ENCODE measurements around the gene SBK1.
"Not testable (repeated sequence)": the region's sequence is repeated elsewhere in the genome, so short reads cannot be mapped to it uniquely, and the experiment has no call there.

SBK1 gene

DNA sequence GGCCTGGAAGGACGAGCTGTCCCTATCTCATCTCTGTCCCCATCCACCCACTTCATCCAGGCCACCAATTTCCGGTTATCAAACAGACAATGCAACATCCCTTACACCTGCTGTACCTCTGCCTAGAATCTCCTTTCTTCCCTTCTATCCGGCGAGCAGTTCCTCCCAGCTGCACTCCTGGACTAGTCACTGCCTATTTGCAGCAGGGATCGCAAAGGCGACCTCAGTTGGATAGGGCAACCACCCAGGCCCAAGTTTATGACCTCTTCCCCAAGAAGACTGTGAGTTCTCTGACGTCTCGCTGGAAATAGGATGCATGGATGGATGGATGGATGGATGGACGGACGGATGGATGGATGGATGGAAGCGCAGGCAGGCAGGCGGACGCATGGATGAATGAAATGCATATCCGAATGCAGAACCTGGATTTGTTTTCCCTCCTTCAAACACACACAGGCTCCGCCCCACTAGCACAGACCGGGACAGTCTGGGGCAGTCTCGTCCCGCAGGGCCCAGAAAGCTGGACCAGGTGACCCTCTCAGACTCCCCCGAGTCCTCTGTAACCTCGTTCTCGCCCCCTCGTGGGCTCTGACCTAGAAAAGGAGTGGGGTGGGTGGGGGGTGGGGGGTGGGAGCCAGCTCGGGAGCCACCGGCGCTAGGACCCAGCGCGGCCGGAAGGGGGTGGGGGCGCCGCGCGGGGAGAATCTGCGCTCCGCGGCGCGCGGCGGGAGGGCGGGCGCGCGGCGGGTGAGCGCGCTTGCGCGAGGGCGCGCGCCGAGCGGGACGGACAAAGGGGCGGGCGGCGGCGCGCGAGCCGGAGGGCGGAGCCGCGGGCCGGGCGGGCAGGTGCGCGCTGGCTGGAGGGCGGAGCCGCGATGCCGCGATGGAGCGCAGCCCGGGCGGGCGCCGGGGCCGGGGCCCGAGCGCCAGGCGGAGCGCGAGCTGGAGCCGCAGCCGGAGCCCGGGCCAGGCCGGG, at the start of gene SBK1:
Gene SBK1 (plus strand): TSS at position 875 of the 976 bp plus-strand sequence. CDS start 24,867 bp downstream, outside the sequence.
- peaks cover 5% of the 10 kb centered on the region; the same call in 1 of the 2 replicates for H3K36me3 ChIP-seq (ENCODE audit: control insufficient read depth, insufficient read depth, low read length)
- H3K4me3 ChIP-seq (ENCODE audit: low read depth, low read length), result peak within 1 kb of the TSS; percentile 98
- peaks cover 17% of the 10 kb centered on the region for H3K4me1 ChIP-seq (ENCODE audit: control insufficient read depth, insufficient read depth, low read length)
- peak within 1 kb of the TSS; percentile 75 for H3K27ac ChIP-seq (ENCODE audit: low read depth, low read length)
- H3K9ac ChIP-seq (ENCODE audit: low read length), result peak within 1 kb of the TSS; percentile 77
- H3K9me3 ChIP-seq (ENCODE audit: control insufficient read depth, insufficient read depth, low read depth, low read length), result no peaks in the 10 kb centered on the region
- H3K27me3 ChIP-seq (ENCODE audit: control insufficient read depth, insufficient read depth, low read length), result no peaks in the 10 kb centered on the region; the same call in 1 of the 2 replicates

DNA sequence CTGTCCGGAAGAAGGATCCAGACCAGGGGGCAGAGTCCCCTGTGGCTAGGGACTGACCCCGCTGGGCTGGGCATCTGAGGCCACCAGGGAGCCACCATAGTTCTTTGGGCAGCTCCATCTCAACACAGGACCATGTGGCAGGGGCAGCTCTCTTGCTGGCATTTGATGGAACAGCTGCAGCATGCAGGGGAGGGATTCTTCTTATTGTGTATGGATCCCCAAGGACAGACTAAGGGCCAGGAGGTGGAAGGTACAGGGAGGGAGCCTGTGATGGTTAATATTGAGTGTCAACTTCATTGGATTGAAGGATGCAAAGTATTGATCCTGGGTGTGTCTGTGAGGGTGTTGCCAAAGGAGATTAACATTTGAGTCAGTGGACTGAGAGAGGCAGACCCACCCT, 42.8 kb upstream of the SBK1 start:
- H3K4me1 ChIP-seq (ENCODE audit: control insufficient read depth, insufficient read depth, low read length); H3K36me3 ChIP-seq (ENCODE audit: control insufficient read depth, insufficient read depth, low read length); H3K4me3 ChIP-seq (ENCODE audit: low read depth, low read length); H3K27ac ChIP-seq (ENCODE audit: low read depth, low read length); H3K9me3 ChIP-seq (ENCODE audit: control insufficient read depth, insufficient read depth, low read depth, low read length); H3K9ac ChIP-seq (ENCODE audit: low read length); H3K27me3 ChIP-seq (ENCODE audit: control insufficient read depth, insufficient read depth, low read length): not testable (repeated sequence)

DNA sequence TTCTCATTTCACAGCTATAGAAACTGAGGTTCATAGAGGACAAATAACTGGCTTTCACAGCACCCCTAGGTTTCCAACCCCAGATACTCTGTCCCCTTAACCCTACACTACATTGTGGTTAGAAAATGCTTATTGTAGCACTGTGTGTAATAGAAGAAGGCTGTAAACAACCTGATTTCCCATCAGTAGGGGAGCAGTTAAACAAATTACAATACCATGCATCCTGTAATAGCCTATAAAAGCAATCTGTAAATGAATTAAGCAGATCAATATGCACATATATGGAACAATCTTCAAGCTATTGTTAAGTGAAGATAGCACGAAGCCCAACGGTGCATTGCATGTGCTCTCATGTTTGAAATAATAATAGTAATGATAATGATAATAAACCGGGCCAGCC, 41.3 kb upstream of the SBK1 start:
- H3K27ac ChIP-seq (ENCODE audit: low read depth, low read length), result no peak overlapping the region
- no peaks in the 10 kb centered on the region for H3K36me3 ChIP-seq (ENCODE audit: control insufficient read depth, insufficient read depth, low read length)
- no peaks in the 10 kb centered on the region for H3K27me3 ChIP-seq (ENCODE audit: control insufficient read depth, insufficient read depth, low read length)
- no peak overlapping the region for H3K9ac ChIP-seq (ENCODE audit: low read length)
- no peak overlapping the region for H3K4me3 ChIP-seq (ENCODE audit: low read depth, low read length)
- no peaks in the 10 kb centered on the region for H3K9me3 ChIP-seq (ENCODE audit: control insufficient read depth, insufficient read depth, low read depth, low read length)
- peaks cover 15% of the 10 kb centered on the region for H3K4me1 ChIP-seq (ENCODE audit: control insufficient read depth, insufficient read depth, low read length)

- no peak overlapping the region for H3K9ac ChIP-seq (ENCODE audit: low read length)
These were observed 38.2 kb upstream of the SBK1 start for GRCh38 chr16:28254158-28254557.

DNA sequence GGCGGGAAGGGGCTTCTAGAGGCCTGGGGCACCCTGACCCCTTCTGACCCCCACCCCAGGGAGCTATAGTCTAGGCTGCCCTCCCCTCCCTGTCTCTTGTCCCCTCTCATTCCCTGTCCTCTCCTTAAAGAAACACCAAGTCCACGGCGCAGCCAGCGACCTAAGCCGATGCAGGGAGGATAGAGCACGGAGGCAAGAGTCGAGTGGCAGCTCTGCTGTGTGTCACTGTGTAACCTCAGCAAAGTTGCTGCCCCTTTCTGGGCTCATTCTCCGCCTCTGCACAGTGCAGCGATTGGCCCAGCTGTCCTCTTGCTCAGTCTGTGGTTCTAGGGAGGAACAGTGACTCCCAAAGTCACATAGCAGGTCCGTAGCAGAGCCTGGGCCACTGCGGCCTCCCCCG, 36.5 kb upstream of the SBK1 start:
- Histone ChIP-seq H3K9ac (ENCODE audit: low read length) (no peak overlapping the region), H3K4me3 (ENCODE audit: low read depth, low read length) (no peak overlapping the region), H3K4me1 (ENCODE audit: control insufficient read depth, insufficient read depth, low read length) (peaks cover 39% of the 10 kb centered on the region), H3K27me3 (ENCODE audit: control insufficient read depth, insufficient read depth, low read length) (no peaks in the 10 kb centered on the region), H3K27ac (ENCODE audit: low read depth, low read length) (no peak overlapping the region), H3K9me3 (ENCODE audit: control insufficient read depth, insufficient read depth, low read depth, low read length) (no peaks in the 10 kb centered on the region), H3K36me3 (ENCODE audit: control insufficient read depth, insufficient read depth, low read length) (no peaks in the 10 kb centered on the region)

More at GRCh38 chr16:28254158-28254557, 38.2 kb upstream of the SBK1 start:
- H3K9me3 ChIP-seq (ENCODE audit: control insufficient read depth, insufficient read depth, low read depth, low read length), result no peaks in the 10 kb centered on the region
- H3K36me3 ChIP-seq (ENCODE audit: control insufficient read depth, insufficient read depth, low read length), result no peaks in the 10 kb centered on the region
- no peak overlapping the region for H3K4me3 ChIP-seq (ENCODE audit: low read depth, low read length)
- no peak overlapping the region for H3K27ac ChIP-seq (ENCODE audit: low read depth, low read length)
- no peaks in the 10 kb centered on the region for H3K27me3 ChIP-seq (ENCODE audit: control insufficient read depth, insufficient read depth, low read length)
- H3K4me1 ChIP-seq (ENCODE audit: control insufficient read depth, insufficient read depth, low read length), result peaks cover 26% of the 10 kb centered on the region

DNA sequence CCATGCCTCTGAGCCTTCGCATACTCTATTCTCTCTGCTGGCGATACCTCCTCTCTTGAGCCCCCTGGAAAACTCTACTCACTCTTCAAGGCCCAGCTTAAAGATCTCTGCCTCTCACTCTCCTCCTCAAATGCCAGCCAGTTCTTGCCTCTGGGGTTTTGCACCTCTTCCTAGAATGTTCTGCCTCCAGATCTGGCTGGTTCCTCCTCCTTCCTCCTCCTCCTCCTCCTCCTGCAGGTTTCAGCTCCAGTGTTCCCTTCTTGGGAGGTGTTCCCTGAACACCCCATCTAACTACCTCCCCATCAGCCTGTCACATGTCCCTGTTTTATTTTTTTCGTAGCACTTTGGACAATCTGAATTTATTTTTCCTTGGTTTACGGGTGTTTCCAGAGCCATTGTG, 35.1 kb upstream of the SBK1 start:
- peaks cover 35% of the 10 kb centered on the region for H3K4me1 ChIP-seq (ENCODE audit: control insufficient read depth, insufficient read depth, low read length)
- no peak overlapping the region for H3K27ac ChIP-seq (ENCODE audit: low read depth, low read length)
- H3K4me3 ChIP-seq (ENCODE audit: low read depth, low read length), result no peak overlapping the region
- H3K9ac ChIP-seq (ENCODE audit: low read length), result no peak overlapping the region
- H3K27me3 ChIP-seq (ENCODE audit: control insufficient read depth, insufficient read depth, low read length), result no peaks in the 10 kb centered on the region
- H3K9me3 ChIP-seq (ENCODE audit: control insufficient read depth, insufficient read depth, low read depth, low read length), result no peaks in the 10 kb centered on the region
- H3K36me3 ChIP-seq (ENCODE audit: control insufficient read depth, insufficient read depth, low read length), result no peaks in the 10 kb centered on the region

GRCh38 chr16:28258567-28258966, 33.8 kb upstream of the SBK1 start:
- H3K36me3 ChIP-seq (ENCODE audit: control insufficient read depth, insufficient read depth, low read length), result no peaks in the 10 kb centered on the region
- no peaks in the 10 kb centered on the region for H3K27me3 ChIP-seq (ENCODE audit: control insufficient read depth, insufficient read depth, low read length)
- no peak overlapping the region for H3K27ac ChIP-seq (ENCODE audit: low read depth, low read length)
- no peak overlapping the region for H3K9ac ChIP-seq (ENCODE audit: low read length)
- peaks cover 39% of the 10 kb centered on the region for H3K4me1 ChIP-seq (ENCODE audit: control insufficient read depth, insufficient read depth, low read length)
- 0 out of 2 replicates have a peak overlapping the region, but pooled peaks have one; percentile 25 for H3K4me3 ChIP-seq (ENCODE audit: low read depth, low read length)
- peaks cover 4% of the 10 kb centered on the region; the same call in 1 of the 2 replicates for H3K9me3 ChIP-seq (ENCODE audit: control insufficient read depth, insufficient read depth, low read depth, low read length)

DNA sequence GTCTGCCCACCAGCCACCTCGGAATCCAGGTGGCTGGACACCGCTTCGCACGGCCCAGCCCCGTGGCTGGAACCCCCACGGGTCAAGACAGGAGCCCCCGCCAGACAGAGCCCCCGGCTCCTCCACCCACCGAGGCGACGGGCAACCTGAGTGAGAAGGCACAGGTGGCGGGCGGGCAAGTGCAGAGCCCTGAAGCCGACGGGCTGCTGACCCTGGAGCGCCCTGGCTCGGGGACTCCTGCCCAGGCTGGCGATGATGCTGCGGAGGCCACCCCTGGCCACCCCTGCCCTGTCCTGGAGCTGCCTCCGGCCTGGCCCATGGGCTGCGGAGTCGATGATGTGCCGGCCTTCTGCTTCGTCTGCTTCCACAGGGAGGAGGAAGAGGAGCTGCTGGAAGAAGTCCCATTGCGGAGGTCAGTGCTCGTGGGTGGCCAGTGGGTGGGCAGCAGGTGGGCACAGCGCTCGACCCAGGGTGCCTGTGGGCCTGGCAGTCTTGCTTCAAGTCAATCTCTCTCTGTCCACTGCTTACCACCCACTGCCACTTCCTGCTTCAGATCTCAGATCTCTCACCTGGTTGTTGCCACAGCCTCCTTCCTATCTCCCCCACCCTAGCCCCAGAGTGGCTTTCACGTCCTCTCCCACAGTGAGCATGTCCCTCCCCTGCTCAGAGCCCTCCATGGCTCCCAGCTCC, 33.1 kb upstream of the SBK1 start:
- H3K4me3 ChIP-seq (ENCODE audit: low read depth, low read length), result no peak overlapping the region

GRCh38 chr16:28259781-28260150, 32.6 kb upstream of the SBK1 start:
- no peaks in the 10 kb centered on the region for H3K27me3 ChIP-seq (ENCODE audit: control insufficient read depth, insufficient read depth, low read length)
- no peak overlapping the region for H3K9ac ChIP-seq (ENCODE audit: low read length)
- no peak overlapping the region for H3K27ac ChIP-seq (ENCODE audit: low read depth, low read length)
- no peaks in the 10 kb centered on the region for H3K36me3 ChIP-seq (ENCODE audit: control insufficient read depth, insufficient read depth, low read length)
- H3K4me1 ChIP-seq (ENCODE audit: control insufficient read depth, insufficient read depth, low read length), result peaks cover 39% of the 10 kb centered on the region
- H3K9me3 ChIP-seq (ENCODE audit: control insufficient read depth, insufficient read depth, low read depth, low read length), result peaks cover 4% of the 10 kb centered on the region; the same call in 1 of the 2 replicates
- no peak overlapping the region for H3K4me3 ChIP-seq (ENCODE audit: low read depth, low read length)

More for the DNA sequence above, 33.1 kb upstream of the SBK1 start:
- H3K27ac ChIP-seq (ENCODE audit: low read depth, low read length), result no peak overlapping the region
- H3K9ac ChIP-seq (ENCODE audit: low read length), result no peak overlapping the region
- H3K9me3 ChIP-seq (ENCODE audit: control insufficient read depth, insufficient read depth, low read depth, low read length), result peaks cover 4% of the 10 kb centered on the region; the same call in 1 of the 2 replicates
- H3K36me3 ChIP-seq (ENCODE audit: control insufficient read depth, insufficient read depth, low read length), result no peaks in the 10 kb centered on the region
- no peaks in the 10 kb centered on the region for H3K27me3 ChIP-seq (ENCODE audit: control insufficient read depth, insufficient read depth, low read length)
- H3K4me1 ChIP-seq (ENCODE audit: control insufficient read depth, insufficient read depth, low read length), result peaks cover 39% of the 10 kb centered on the region

DNA sequence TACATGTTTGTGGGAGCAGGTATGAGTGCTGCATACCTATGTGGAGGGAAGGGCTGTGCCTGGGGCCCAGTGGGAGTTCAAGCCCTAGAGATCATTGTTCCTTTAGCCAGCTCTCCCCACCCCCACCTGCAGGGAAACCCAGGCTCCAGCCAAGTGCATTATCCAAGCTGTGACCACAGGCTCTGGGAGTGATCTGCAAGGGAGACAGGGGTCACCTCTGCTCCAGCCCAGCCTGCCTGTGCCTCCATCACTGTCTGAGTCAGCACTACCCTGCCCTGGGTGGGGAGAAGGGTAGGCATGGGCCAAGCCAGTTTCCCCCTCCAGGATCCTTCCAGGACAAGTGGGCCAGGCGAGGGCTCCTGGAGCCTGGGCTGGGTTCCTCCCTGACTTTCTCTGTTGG, 32.1 kb upstream of the SBK1 start:
- peaks cover 4% of the 10 kb centered on the region; the same call in 1 of the 2 replicates for H3K9me3 ChIP-seq (ENCODE audit: control insufficient read depth, insufficient read depth, low read depth, low read length)
- H3K36me3 ChIP-seq (ENCODE audit: control insufficient read depth, insufficient read depth, low read length), result no peaks in the 10 kb centered on the region
- no peaks in the 10 kb centered on the region for H3K27me3 ChIP-seq (ENCODE audit: control insufficient read depth, insufficient read depth, low read length)
- no peak overlapping the region for H3K4me3 ChIP-seq (ENCODE audit: low read depth, low read length)
- no peak overlapping the region for H3K9ac ChIP-seq (ENCODE audit: low read length)
- peaks cover 38% of the 10 kb centered on the region for H3K4me1 ChIP-seq (ENCODE audit: control insufficient read depth, insufficient read depth, low read length)
- H3K27ac ChIP-seq (ENCODE audit: low read depth, low read length), result no peak overlapping the region

- H3K36me3 ChIP-seq (ENCODE audit: control insufficient read depth, insufficient read depth, low read length), result no peaks in the 10 kb centered on the region
- no peak overlapping the region for H3K27ac ChIP-seq (ENCODE audit: low read depth, low read length)
- H3K4me3 ChIP-seq (ENCODE audit: low read depth, low read length), result no peak overlapping the region
- H3K9me3 ChIP-seq (ENCODE audit: control insufficient read depth, insufficient read depth, low read depth, low read length), result peaks cover 4% of the 10 kb centered on the region; the same call in 1 of the 2 replicates
- no peaks in the 10 kb centered on the region for H3K27me3 ChIP-seq (ENCODE audit: control insufficient read depth, insufficient read depth, low read length)
- H3K9ac ChIP-seq (ENCODE audit: low read length), result no peak overlapping the region
- H3K4me1 ChIP-seq (ENCODE audit: control insufficient read depth, insufficient read depth, low read length), result peaks cover 30% of the 10 kb centered on the region
These were observed 30.4 kb upstream of the SBK1 start for GRCh38 chr16:28261942-28262341.

All from HUES6 (cell line).